ENCODE measurements around the gene CLEC6A. TPM values are rescaled to one million over a fixed set of nuclear protein-coding genes. Genes with fewer than 3 reads are reported as not detected.

Gene CLEC6A
- total and polyA plus RNA-seq, 2 of the 8 experiments (the other 6 are each of a cell fraction or from before 2014, with no cell fraction given), result not detected

- 92% methylated on average over 1 of the region's 1 CpG; no CpG with 5 or more reads in 1 of the 2 experiments for WGBS, 2 experiments (ENCODE audit: extremely low coverage in 1 of 2, insufficient coverage in 1 of 2, insufficient read length in 1 of 2, insufficient replicate concordance in 2 of 2, low coverage in 1 of 2, low lambda C conversion rate in 2 of 2, missing lambda C conversion rate in 1 of 2)
- Histone ChIP-seq H3K4me1 (replicated peaks in 1 of 4; ENCODE audit: control insufficient read depth in 3 of 4, insufficient read depth in 4 of 4, low read length in 3 of 4) (peaks cover 0 to 15% (median 10%) of the 10 kb centered on the region in 4 experiments; a peak in 6 of 7 replicates), H3K79me2 (ENCODE audit: control insufficient read depth in 1 of 2, insufficient read depth in 2 of 2, low read length in 2 of 2) (no peaks in the 10 kb centered on the region), H3K36me3 (ENCODE audit: control insufficient read depth in 2 of 4, insufficient read depth in 4 of 4, low read length in 3 of 4) (no peaks in the 10 kb centered on the region), H3K27ac (ENCODE audit: low read depth, low read length) (no peak overlapping the region), H2BK15ac (ENCODE audit: low read length) (no peak overlapping the region), H4K20me1 (replicated peaks in 1 of 2; ENCODE audit: control insufficient read depth in 1 of 2, insufficient read depth in 2 of 2, low read length in 2 of 2) (no peaks in the 10 kb centered on the region), H3K9me3 (ENCODE audit: insufficient read depth in 2 of 2, low read depth in 1 of 2, low read length in 1 of 2) (no peaks in the 10 kb centered on the region), H2BK20ac (ENCODE audit: low read length) (no peak overlapping the region), H3K56ac (replicated peaks; ENCODE audit: insufficient read length, low read depth, low read length) (no peak overlapping the region), H4K91ac (replicated peaks; ENCODE audit: insufficient read length, low read length) (no peak overlapping the region), H2BK12ac (ENCODE audit: low read depth, low read length) (no peak overlapping the region), H3K4me3 (ENCODE audit: extremely low read depth in 1 of 4, insufficient read depth in 2 of 4, low read depth in 3 of 4, low read length in 4 of 4) (no peak overlapping the region), H2BK5ac (ENCODE audit: low read depth, low read length) (no peak overlapping the region), H2AK5ac (ENCODE audit: low read depth, low read length) (no peak overlapping the region), H3K23me2 (ENCODE audit: low read depth, low read length) (no peaks in the 10 kb centered on the region), H3K4ac (replicated peaks; ENCODE audit: insufficient read length, low read depth, low read length) (no peak overlapping the region), H4K5ac (ENCODE audit: insufficient read length, low read depth, low read length) (no peak overlapping the region), H4K8ac (ENCODE audit: extremely low read depth, insufficient read depth, low read length) (no peak overlapping the region), H2AFZ (ENCODE audit: low read length) (no peak overlapping the region), H3K14ac (ENCODE audit: insufficient read length) (no peak overlapping the region), H3K4me2 (ENCODE audit: insufficient read depth in 1 of 2, low read depth in 2 of 2, low read length in 2 of 2) (no peak overlapping the region), H3K23ac (ENCODE audit: insufficient read length) (no peak overlapping the region), H3K18ac (ENCODE audit: extremely low read depth, low read length) (no peak overlapping the region), H2BK120ac (replicated peaks; ENCODE audit: low read depth, low read length) (no peak overlapping the region), H3K27me3 (replicated peaks in 1 of 4; ENCODE audit: control insufficient read depth in 3 of 4, extremely low read depth in 1 of 4, insufficient read depth in 3 of 4, low read length in 3 of 4) (no peaks in the 10 kb centered on the region), H3K9ac (replicated peaks in 1 of 4; ENCODE audit: extremely low read depth in 1 of 4, low read depth in 3 of 4, low read length in 3 of 4) (no peak overlapping the region), H3K79me1 (ENCODE audit: low read depth, low read length) (no peaks in the 10 kb centered on the region)
- TF ChIP-seq SP2 (IDR thresholded peaks at IDR 0.05; ENCODE audit: low read length) (no peak), HDAC6 (IDR thresholded peaks at IDR 0.05; ENCODE audit: low read depth, low read length) (no peak), RFX5 (IDR thresholded peaks at IDR 0.05; ENCODE audit: borderline replicate concordance, low read depth, low read length) (no peak)
- CTCF ChIA-PET (ENCODE audit: partially characterized antibody), result no interaction called here
- FAIRE-seq (no peak), DNase-seq (ENCODE audit: low read depth in 1 of 2, low spot score in 2 of 2) (no peak)
- POLR2A ChIA-PET (ENCODE audit: partially characterized antibody), result no interaction called here
Observed at GRCh38 chr12:8504351-8504750, 48.6 kb downstream of the CLEC6A start.

Data from H1 (cell line).